HepG2 (cell line): ENCODE data around the gene DCST2. TPM values are rescaled to one million over a fixed set of nuclear protein-coding genes. Genes with fewer than 3 reads are reported as not detected.

ENCODE experiments used
- ATF7-NPFF ChIP-seq: sonication (generic); formaldehyde crosslinking; IDR thresholded peaks from 2 replicates; pipeline ENCODE4 v1.8.1; 2023; ENCODE audit warnings: mild to moderate bottlenecking, low read depth, missing genetic modification reagents, moderate library complexity
- ESRRA ChIP-seq: sonication (generic); formaldehyde crosslinking; IDR thresholded peaks from 2 replicates; pipeline ENCODE4 v1.5.1; 2020; ENCODE audit warnings: mild to moderate bottlenecking, low read depth, missing genetic modification reagents
- FOXK1 ChIP-seq: sonication (generic); formaldehyde crosslinking; IDR thresholded peaks from 2 replicates; pipeline ENCODE4 v1.4.0; 2020; ENCODE audit warnings: low read depth, missing genetic modification reagents, borderline replicate concordance
- FOXK2 ChIP-seq: fragments of 450-650 bp; IDR thresholded peaks from 2 replicates; pipeline ENCODE4 v1.6.1; 2016
- MAFF ChIP-seq: IDR thresholded peaks from 2 replicates; pipeline ENCODE4 v1.6.1; 2011; ENCODE audit warnings: low read depth, low read length, improper control_type of control experiment
- NFYB ChIP-seq: sonication (generic); formaldehyde crosslinking; IDR thresholded peaks from 2 replicates; pipeline ENCODE4 v1.4.0; 2020; ENCODE audit warnings: missing genetic modification reagents
- PHF20 ChIP-seq: sonication (generic); formaldehyde crosslinking; IDR thresholded peaks from 2 replicates; pipeline ENCODE4 v1.5.0; 2020; ENCODE audit warnings: mild to moderate bottlenecking, missing genetic modification reagents
- POLR2G ChIP-seq: fragments of 200-400 bp; formaldehyde crosslinking; IDR thresholded peaks from 2 replicates; pipeline ENCODE4 v1.6.1; 2018; ENCODE audit warnings: mild to moderate bottlenecking, low read depth, low read length, moderate library complexity
- REL ChIP-seq: sonication (generic); formaldehyde crosslinking; conservative IDR thresholded peaks from 2 replicates; pipeline ENCODE4 v1.8.0; 2022; ENCODE audit warnings: mild to moderate bottlenecking, missing genetic modification reagents, moderate library complexity
- SMARCC2 ChIP-seq: fragments of 450-650 bp; IDR thresholded peaks from 2 replicates; pipeline ENCODE4 v1.6.1; 2017; ENCODE audit warnings: antibody characterized with exemption, mild to moderate bottlenecking
- SRSF4 ChIP-seq: fragments of 200-400 bp; formaldehyde crosslinking; IDR thresholded peaks from one replicate; pipeline ENCODE4 v1.6.1; 2018; ENCODE audit warnings: mild to moderate bottlenecking, low read depth, low read length, moderate library complexity; ENCODE audit not compliant: poor library complexity, severe bottlenecking
- ZBTB7A ChIP-seq: sonication (generic); formaldehyde crosslinking; IDR thresholded peaks from 2 replicates; pipeline ENCODE4 v1.8.0; 2022; ENCODE audit warnings: mild to moderate bottlenecking, missing genetic modification reagents
- ZNF264 ChIP-seq: sonication (generic); formaldehyde crosslinking; IDR thresholded peaks from 2 replicates; pipeline ENCODE4 v1.4.0; 2020; ENCODE audit warnings: missing genetic modification reagents
- ZNF3 ChIP-seq: IDR thresholded peaks from 2 replicates; pipeline ENCODE4 v1.7.0; 2017; ENCODE audit warnings: inconsistent platforms
- ZNF780A ChIP-seq: sonication (generic); formaldehyde crosslinking; IDR thresholded peaks from 2 replicates; pipeline ENCODE4 v1.8.0; 2022; ENCODE audit warnings: mild to moderate bottlenecking, missing genetic modification reagents, moderate library complexity
- polyA plus RNA-seq, 8 experiments: library from polyadenylated mRNA; depleted of rRNA in 3 of 8; stranded (reverse) in 7 of 8; unstranded in 1 of 8; fragments of >200 nt; fragmentation: Illumina TruSeq in 4 of 8; extraction: Trizol in 4 of 8; gene quantifications; 2 replicates each; pipeline versions ENCODE4 v1.2.1 to v1.2.3, GENCODE V29; 2011 to 2016; ENCODE audit warnings: low read depth in 4 of 8, missing spikeins in 1 of 8, mixed read lengths in 1 of 8; ENCODE audit not compliant: insufficient read depth in 1 of 8
- total RNA-seq, 5 experiments: library from RNA; depleted of rRNA; stranded (reverse); fragments of >200 nt; fragmentation: Illumina TruSeq; extraction: Trizol; gene quantifications; 2 replicates each; pipeline ENCODE4 v1.2.3, GENCODE V29; 2016; ENCODE audit warnings: low read depth in 1 of 5
- TF ChIP-seq, protein P1 (sequence below): sonication (generic); formaldehyde crosslinking; IDR thresholded peaks from 2 replicates; pipeline ENCODE4 v1.4.0; 2020; ENCODE audit warnings: low read depth, mild to moderate bottlenecking, missing genetic modification reagents
- TF ChIP-seq, protein P2 (sequence below): IDR thresholded peaks from 2 replicates; pipeline ENCODE4 v1.6.1; 2016; ENCODE audit warnings: low read depth, control low read depth
- TF ChIP-seq, protein P3 (sequence below): sonication (generic); formaldehyde crosslinking; conservative IDR thresholded peaks from 2 replicates; pipeline ENCODE4 v1.8.1; 2023; ENCODE audit warnings: missing genetic modification reagents
- TF ChIP-seq, protein P4 (sequence below): sonication (generic); formaldehyde crosslinking; IDR thresholded peaks from 2 replicates; pipeline ENCODE4 v1.8.0; 2022; ENCODE audit warnings: missing genetic modification reagents, mild to moderate bottlenecking, moderate library complexity, borderline replicate concordance

DCST2 gene
- total and polyA plus RNA-seq, 2 of the 13 experiments (the other 11 are each of a cell fraction or from before 2014, with no cell fraction given): 0.74 TPM; not detected in 1

GRCh38 chr1:155050560-155051341 is 17.2 kb upstream of the DCST2 start, which contains the start of gene ADAM15 (continued):
- TF ChIP-seq ZNF3 (CRISPR knock-in tag): no peak
- no peak for TF ChIP-seq NFYB
- TF ChIP-seq, protein P1, sequence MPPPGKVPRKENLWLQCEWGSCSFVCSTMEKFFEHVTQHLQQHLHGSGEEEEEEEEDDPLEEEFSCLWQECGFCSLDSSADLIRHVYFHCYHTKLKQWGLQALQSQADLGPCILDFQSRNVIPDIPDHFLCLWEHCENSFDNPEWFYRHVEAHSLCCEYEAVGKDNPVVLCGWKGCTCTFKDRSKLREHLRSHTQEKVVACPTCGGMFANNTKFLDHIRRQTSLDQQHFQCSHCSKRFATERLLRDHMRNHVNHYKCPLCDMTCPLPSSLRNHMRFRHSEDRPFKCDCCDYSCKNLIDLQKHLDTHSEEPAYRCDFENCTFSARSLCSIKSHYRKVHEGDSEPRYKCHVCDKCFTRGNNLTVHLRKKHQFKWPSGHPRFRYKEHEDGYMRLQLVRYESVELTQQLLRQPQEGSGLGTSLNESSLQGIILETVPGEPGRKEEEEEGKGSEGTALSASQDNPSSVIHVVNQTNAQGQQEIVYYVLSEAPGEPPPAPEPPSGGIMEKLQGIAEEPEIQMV (CRISPR knock-in tag): peak; percentile 92
- 0 out of 2 replicates have a peak, but pooled peaks have one; percentile 34 for TF ChIP-seq POLR2G
- no peak for TF ChIP-seq ZNF264 (CRISPR knock-in tag)
- no peak; the same call in 1 of the 2 replicates for TF ChIP-seq ZNF780A
- TF ChIP-seq ATF7-NPFF: peak; percentile 88
- TF ChIP-seq, protein P2, sequence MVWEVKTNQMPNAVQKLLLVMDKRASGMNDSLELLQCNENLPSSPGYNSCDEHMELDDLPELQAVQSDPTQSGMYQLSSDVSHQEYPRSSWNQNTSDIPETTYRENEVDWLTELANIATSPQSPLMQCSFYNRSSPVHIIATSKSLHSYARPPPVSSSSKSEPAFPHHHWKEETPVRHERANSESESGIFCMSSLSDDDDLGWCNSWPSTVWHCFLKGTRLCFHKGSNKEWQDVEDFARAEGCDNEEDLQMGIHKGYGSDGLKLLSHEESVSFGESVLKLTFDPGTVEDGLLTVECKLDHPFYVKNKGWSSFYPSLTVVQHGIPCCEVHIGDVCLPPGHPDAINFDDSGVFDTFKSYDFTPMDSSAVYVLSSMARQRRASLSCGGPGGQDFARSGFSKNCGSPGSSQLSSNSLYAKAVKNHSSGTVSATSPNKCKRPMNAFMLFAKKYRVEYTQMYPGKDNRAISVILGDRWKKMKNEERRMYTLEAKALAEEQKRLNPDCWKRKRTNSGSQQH (CRISPR knock-in tag): peak; percentile 76
- TF ChIP-seq, protein P3, sequence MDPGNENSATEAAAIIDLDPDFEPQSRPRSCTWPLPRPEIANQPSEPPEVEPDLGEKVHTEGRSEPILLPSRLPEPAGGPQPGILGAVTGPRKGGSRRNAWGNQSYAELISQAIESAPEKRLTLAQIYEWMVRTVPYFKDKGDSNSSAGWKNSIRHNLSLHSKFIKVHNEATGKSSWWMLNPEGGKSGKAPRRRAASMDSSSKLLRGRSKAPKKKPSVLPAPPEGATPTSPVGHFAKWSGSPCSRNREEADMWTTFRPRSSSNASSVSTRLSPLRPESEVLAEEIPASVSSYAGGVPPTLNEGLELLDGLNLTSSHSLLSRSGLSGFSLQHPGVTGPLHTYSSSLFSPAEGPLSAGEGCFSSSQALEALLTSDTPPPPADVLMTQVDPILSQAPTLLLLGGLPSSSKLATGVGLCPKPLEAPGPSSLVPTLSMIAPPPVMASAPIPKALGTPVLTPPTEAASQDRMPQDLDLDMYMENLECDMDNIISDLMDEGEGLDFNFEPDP: 0 out of 2 replicates have a peak, but pooled peaks have one; percentile 73
- TF ChIP-seq SMARCC2: no peak
- TF ChIP-seq FOXK1 (CRISPR knock-in tag): peak; percentile 18; the same call in 1 of the 2 replicates
- TF ChIP-seq MAFF: no peak
- no peak for TF ChIP-seq SRSF4
- 0 out of 2 replicates have a peak, but pooled peaks have one; percentile 63 for TF ChIP-seq ZBTB7A (CRISPR knock-in tag)
- TF ChIP-seq ESRRA: peak; percentile 53; the same call in 1 of the 2 replicates
- TF ChIP-seq, protein P4, sequence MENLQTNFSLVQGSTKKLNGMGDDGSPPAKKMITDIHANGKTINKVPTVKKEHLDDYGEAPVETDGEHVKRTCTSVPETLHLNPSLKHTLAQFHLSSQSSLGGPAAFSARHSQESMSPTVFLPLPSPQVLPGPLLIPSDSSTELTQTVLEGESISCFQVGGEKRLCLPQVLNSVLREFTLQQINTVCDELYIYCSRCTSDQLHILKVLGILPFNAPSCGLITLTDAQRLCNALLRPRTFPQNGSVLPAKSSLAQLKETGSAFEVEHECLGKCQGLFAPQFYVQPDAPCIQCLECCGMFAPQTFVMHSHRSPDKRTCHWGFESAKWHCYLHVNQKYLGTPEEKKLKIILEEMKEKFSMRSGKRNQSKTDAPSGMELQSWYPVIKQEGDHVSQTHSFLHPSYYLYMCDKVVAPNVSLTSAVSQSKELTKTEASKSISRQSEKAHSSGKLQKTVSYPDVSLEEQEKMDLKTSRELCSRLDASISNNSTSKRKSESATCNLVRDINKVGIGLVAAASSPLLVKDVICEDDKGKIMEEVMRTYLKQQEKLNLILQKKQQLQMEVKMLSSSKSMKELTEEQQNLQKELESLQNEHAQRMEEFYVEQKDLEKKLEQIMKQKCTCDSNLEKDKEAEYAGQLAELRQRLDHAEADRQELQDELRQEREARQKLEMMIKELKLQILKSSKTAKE (CRISPR knock-in tag): no peak
- TF ChIP-seq FOXK2: no peak
- TF ChIP-seq REL: peak; percentile 76; the same call in 1 of the 2 replicates
- TF ChIP-seq PHF20 (CRISPR knock-in tag): peak; percentile 64
